ENCODE data around the gene ASS1. TPM values are rescaled to one million over a fixed set of nuclear protein-coding genes. Genes with fewer than 3 reads are reported as not detected.
A peak's percentile ranks its signal among the peaks of the same experiment; 100 is the strongest.

ASS1 gene
- total RNA-seq, 4 donors from 2014 or later = 123 to 235 (median 166) TPM

DNA sequence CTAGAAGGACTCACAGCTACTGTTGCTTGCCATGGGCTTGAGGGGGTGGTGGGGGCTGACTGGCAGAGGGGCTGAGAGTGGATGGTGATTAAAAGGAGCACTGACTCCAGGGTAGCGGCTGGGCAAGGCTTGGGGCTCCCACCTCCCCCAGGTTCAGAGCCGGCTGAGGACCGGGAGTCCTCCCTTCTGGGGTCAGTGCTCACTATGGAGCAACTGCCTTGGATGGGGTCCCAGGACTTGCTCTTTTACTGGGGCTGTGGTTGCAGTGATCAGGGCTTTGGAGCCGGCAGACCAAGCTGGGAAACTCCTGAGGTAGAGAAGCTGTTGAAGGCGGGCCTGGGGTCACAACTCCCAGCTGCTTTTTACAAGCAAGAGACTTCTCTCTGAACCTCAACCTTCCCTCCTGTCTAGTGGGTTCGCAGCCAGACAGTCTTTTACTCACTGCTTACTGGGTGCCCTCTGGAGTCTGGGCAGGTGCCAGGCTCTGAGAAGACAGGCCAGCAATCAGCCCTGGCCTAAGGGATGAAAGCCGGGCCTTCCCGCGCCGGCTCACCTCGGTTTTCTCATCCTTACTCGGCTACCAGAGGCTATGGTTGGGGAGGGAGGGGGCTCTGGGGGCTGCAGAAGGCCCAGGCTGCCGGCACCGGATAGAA, 795 bp upstream of the ASS1 start:
- Histone ChIP-seq H3K9me3 (no peaks in the 10 kb centered on the region), H3K4me1 (peaks cover 27 to 38% of the 10 kb centered on the region in 2 donors), H3K27me3 (no peaks in the 10 kb centered on the region), H3K36me3 (no peaks in the 10 kb centered on the region), H3K4me3 (replicated peaks in 1 of 3) (peak overlapping the region in 1 of 3 donors; percentile 69), H3K27ac (peak overlapping the region; percentile 50 to 93 (median 55))
- peak; percentile 49 to 55 for DNase-seq
- WGBS, 2 donors = 53 to 63% methylated on average over 11 to 14 of the region's 14 CpGs
- TF ChIP-seq, protein P1, sequence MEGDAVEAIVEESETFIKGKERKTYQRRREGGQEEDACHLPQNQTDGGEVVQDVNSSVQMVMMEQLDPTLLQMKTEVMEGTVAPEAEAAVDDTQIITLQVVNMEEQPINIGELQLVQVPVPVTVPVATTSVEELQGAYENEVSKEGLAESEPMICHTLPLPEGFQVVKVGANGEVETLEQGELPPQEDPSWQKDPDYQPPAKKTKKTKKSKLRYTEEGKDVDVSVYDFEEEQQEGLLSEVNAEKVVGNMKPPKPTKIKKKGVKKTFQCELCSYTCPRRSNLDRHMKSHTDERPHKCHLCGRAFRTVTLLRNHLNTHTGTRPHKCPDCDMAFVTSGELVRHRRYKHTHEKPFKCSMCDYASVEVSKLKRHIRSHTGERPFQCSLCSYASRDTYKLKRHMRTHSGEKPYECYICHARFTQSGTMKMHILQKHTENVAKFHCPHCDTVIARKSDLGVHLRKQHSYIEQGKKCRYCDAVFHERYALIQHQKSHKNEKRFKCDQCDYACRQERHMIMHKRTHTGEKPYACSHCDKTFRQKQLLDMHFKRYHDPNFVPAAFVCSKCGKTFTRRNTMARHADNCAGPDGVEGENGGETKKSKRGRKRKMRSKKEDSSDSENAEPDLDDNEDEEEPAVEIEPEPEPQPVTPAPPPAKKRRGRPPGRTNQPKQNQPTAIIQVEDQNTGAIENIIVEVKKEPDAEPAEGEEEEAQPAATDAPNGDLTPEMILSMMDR (IDR thresholded peaks at IDR 0.05) = no peak
- TF ChIP-seq POLR2A (IDR thresholded peaks at IDR 0.05) = no peak
- intact Hi-C loops (cut with DNase I) = no loop called here

- DNase-seq = peak; percentile 70 to 71
- no peaks in the 10 kb centered on the region for H3K9me3 ChIP-seq
- H3K4me3 ChIP-seq (replicated peaks in 1 of 3) = peak overlapping the region; percentile 44 to 69 (median 69)
- peaks cover 31 to 52% of the 10 kb centered on the region in 2 donors for H3K4me1 ChIP-seq
- H3K27ac ChIP-seq = peak overlapping the region; percentile 90 to 95 (median 93)
- WGBS, 2 donors = 6 to 10% methylated on average over 19 to 20 of the region's 30 CpGs
- intact Hi-C loops (cut with DNase I) = no loop called here
- H3K36me3 ChIP-seq = no peaks in the 10 kb centered on the region
- TF ChIP-seq, protein P1 (IDR thresholded peaks at IDR 0.05) = no peak
- peak in 1 of 2 donors; percentile 24 for TF ChIP-seq POLR2A (IDR thresholded peaks at IDR 0.05)
- H3K27me3 ChIP-seq = no peaks in the 10 kb centered on the region
Observed at GRCh38 chr9:130445268-130445983, 665 bp downstream of the ASS1 start.

GRCh38 chr9:130446101-130446861, 1.5 kb downstream of the ASS1 start:
- Histone ChIP-seq H3K4me3 (replicated peaks in 1 of 3) (peak overlapping the region in 2 of 3 donors; percentile 69), H3K27ac (peak overlapping the region; percentile 90 to 95 (median 93)), H3K9me3 (no peaks in the 10 kb centered on the region), H3K4me1 (peaks cover 40 to 61% of the 10 kb centered on the region in 2 donors), H3K27me3 (no peaks in the 10 kb centered on the region), H3K36me3 (no peaks in the 10 kb centered on the region)
- TF ChIP-seq, protein P1 (IDR thresholded peaks at IDR 0.05) = no peak
- peak in 1 of 2 donors; percentile 43 for TF ChIP-seq POLR2A (IDR thresholded peaks at IDR 0.05)
- intact Hi-C loops (cut with DNase I) = no loop called here
- DNase-seq = peak; percentile 97 to 99
- WGBS, 2 donors = 16 to 53% methylated on average over 13 of the region's 16 CpGs

DNA sequence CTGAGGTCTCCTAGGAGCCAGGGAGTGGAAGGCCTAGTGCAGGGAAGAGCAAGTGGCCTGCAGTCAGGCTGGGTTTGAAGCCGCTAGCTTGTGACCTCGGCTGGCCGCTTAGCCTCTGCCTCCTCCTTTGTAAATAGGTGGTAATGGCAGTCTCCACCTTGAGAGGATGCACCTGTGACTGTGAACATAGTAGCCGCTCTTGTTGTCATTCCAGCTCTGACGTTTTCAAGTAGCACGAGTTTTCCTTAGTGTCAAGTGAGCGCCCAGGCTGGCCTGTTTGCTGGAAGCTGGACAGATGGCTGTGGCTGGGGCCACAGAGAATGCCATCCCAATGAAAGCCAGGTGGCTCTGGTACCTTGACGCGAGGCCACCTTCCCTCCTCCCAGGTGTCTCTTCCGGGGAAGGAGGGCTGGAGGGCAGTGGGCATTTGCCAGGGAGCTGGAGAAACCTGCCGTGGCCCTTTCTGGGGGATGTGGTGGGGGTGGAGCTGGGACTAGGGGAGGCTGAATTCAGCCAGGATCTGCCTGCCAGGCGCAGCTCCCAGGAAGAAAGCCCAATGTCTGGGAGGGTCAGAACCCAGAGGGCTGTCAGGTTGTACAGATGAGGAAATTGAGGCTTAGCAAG, 2.5 kb downstream of the ASS1 start:
- Histone ChIP-seq H3K9me3 (no peaks in the 10 kb centered on the region), H3K36me3 (no peaks in the 10 kb centered on the region), H3K27ac (peak overlapping the region; percentile 53 to 93 (median 90)), H3K4me1 (peaks cover 49 to 71% of the 10 kb centered on the region in 2 donors), H3K27me3 (no peaks in the 10 kb centered on the region), H3K4me3 (replicated peaks in 1 of 3) (no peak overlapping the region)
- DNase-seq = peak; percentile 42 to 61
- peak in 1 of 2 donors; percentile 16 for TF ChIP-seq POLR2A (IDR thresholded peaks at IDR 0.05)
- TF ChIP-seq, protein P1 (IDR thresholded peaks at IDR 0.05) = no peak
- 64 to 69% methylated on average over 11 to 12 of the region's 12 CpGs for WGBS, 2 donors
- intact Hi-C loops (cut with DNase I) = no loop called here

All from thyroid gland (tissue), 4 donors.